Occipital lobe (tissue), 2 donors: Measurements from ENCODE around the gene VWC2L. TPM values are rescaled to one million over a fixed set of nuclear protein-coding genes. Genes with fewer than 3 reads are reported as not detected.
A peak's percentile ranks its signal among the peaks of the same experiment; 100 is the strongest.

Experiments
- DNase-seq: peaks from one replicate; lab custom pipeline; 2025; lab: John Stamatoyannopoulos, UW
- total RNA-seq: library from RNA; depleted of rRNA; stranded (reverse); fragments of >200 nt; gene quantifications from one replicate; pipeline ENCODE4 v1.2.3, GENCODE V29; 2014

VWC2L gene
- total RNA-seq, 1 donor from 2014 or later, result 20.9 TPM

DNA sequence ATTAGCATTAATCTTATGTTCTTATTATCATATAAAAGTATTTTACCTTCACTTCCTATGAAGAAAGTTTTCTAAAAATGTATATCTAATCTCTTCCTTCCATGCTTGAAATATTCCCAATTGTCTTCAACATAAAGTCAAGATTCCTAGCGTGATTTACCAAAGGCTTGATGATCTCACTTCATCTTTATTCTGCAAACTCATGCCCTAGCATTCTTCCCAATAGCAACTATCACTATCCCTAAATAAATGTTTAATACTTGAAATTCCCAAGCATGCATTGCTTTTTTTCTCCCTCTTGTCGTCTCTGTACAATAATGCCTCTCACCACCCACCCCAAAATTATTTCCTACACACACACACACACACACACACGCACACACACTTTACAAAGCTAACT, 125.8 kb downstream of the VWC2L start:
- no peak for DNase-seq

DNA sequence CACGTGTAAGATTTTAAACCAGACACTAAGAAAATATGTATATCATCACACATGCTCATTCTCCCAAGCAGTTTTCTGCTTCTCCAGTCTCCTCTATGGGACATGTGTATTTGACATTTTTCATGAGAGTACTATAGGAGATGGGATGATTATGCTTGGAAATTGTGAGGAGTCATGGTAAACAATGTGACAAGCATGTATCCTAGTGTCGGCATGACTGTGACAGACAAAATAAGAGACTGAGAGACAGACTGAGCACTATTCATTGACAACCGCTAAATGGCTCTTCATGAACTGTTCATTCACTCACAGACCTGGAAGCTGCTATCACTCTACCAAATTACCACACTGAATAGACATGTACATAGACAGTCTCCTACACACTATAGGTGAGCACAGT, 127.1 kb downstream of the VWC2L start:
- DNase-seq, result no peak

DNA sequence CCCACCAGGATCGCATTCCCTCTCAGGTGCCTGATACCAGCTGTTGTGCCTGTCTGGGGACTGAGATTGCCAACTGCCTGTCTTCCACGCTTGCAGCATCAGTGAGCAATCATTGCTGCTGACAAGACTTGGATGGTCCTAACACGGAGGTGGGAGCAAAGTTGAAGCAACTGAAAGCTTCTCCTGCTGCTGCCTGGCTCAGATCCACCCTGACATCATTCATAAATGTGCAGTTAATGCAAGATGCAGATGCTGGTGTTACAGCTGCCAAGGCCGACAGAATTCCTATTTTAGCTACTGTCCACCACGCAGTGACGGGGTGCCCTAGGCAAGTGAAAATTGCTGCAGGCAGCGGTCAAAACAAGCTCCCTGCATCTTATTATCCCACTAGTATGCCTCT, 131.4 kb downstream of the VWC2L start:
- DNase-seq, result no peak

DNA sequence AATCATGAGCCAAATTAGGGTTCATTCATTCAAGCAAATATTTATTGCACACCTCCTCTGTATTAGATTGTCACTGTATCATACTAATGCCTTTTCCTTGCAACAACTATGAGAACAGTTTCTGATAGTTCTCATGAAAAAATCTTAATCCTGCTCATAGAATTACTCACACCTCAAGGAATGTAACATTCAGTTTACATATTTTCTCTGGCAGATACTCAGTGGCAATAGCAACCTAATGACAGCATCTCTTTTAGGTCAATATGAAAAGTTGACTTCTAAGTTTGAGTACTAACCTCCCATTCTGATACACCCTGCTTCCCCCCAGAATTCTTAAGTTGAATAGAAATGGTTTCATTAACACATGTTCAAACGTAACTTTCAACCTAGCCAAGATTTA, 132.0 kb downstream of the VWC2L start:
- DNase-seq, result no peak

DNA sequence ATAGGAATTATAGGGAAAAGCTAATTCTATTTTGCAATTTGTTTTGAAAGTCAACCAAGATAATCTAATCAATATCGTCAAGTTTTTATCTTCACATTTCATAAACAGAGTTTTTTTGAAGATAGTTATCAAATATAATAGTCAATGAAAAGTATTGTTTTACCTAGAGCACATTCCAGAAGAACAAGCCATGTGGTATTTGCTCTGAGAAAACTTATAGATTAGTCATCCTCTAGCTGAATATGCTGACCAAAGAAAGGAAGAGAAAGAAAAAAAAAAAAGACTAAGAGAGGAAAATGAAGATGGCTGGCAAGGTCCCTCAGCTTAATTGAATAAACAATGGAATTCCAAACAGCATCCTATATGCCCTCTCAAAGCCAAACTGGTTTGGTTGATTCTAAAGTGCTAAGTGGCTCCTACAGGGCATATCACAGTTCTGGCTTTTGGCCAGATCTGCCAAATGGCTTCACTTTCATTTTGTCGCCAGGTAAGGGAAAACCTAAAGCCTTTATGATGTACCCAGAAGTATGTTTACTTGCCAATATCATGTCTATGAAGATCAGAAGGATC, 132.6 kb downstream of the VWC2L start:
- DNase-seq, result no peak

DNA sequence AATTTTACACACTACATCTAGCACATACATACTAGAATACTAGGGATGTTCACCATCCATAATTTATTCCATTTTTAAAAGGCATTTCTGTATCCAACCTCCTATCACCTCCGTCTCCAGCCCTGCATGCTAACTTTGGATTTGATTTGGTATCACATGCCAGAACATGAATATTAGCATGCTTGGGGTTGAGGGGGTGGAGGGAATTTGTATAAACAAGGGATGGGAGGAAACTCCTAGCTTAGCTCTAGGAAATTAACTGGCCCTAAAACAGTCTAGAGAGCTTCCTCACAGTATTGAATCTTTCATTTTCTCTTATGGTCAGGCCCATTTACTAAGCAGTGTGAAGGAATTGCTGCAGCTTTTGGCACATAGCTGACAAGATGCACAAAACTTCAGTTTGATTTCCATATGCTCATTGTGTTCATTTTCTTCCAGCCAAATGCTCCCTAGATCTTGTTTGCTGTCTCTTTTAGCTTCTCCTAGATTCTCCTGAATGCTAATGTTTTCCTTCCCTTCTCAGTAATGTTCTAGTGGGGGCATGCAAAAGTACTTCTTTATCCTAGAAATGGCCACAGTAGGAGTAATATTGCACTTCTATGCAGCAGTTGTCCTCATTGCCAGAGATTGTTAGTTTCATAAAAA, 135.2 kb downstream of the VWC2L start:
- no peak for DNase-seq

DNA sequence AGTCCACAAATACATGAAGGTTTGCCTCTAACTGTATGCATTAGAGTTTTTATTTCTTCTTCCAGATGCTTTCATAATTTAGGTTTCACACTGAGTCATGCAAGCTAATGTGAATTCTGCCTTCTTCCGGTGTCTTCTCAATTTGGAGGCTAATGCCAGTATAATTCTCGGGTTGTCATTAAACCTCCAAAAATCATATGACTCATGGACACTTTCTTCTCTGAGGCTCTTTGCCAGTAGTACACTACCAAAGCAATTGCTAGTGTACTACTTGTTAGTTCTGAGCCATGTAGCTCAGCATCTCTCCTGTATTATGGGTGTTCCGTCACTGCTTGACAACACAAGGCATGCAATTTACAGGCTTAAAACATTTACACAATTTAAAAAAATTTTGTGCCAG, 137.1 kb downstream of the VWC2L start:
- no peak for DNase-seq

DNA sequence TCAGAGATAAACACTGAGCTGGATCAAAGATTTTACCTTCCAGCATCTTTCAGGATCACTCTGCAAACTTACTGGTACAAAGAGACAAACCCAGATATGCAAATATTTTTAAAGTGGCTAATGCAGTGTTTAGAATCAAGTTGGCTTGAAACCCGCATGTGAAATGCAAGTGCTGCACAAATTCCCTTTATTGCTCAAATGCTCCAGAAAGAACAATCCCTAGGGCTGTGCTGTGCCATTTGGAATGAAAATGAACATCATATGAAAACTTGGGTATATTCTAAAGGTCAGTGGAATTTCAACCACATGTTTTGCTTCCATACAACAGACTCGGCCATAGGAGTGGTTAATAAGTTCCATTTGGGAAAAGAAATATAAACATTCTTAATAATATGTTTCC, 139.1 kb downstream of the VWC2L start:
- DNase-seq, result no peak

DNA sequence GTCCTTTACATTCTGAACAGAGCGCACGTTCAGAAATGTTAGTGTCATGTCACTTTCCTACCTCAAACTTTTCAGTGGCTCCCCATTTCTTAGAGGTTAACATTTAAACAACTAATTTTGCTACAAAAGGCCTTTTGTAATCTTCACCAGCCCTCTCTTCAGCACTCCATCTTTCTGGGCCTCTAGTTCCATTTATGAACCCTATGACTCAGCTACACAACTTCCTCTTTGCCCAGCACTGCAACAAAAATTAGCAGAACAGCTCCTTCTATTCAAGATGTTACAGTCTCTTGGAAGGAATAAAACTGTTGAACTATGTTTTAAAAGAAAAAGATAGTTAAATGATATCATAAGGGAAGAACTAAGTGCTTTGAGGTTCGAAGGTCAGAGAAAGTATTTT, 139.9 kb downstream of the VWC2L start:
- DNase-seq, result no peak

DNA sequence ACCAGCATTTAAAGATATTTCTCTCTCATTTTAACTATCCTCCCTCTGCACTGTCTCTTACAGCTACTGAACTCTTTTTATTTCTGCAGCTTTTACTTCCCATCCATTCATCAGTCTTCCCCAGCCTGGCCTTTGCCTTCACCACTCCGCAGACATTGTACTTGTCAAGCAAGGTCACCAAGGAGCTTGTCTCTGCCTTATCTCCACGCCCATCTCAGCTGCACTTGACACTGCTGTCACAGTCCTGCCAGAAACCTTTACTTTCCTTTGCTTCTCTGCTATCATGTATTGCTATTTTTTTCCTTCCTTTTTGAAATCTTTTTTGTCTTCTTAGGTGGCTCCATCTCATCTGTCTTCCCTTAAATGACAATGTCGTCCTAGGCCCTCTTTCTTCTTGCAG, 147.0 kb downstream of the VWC2L start:
- no peak for DNase-seq

DNA sequence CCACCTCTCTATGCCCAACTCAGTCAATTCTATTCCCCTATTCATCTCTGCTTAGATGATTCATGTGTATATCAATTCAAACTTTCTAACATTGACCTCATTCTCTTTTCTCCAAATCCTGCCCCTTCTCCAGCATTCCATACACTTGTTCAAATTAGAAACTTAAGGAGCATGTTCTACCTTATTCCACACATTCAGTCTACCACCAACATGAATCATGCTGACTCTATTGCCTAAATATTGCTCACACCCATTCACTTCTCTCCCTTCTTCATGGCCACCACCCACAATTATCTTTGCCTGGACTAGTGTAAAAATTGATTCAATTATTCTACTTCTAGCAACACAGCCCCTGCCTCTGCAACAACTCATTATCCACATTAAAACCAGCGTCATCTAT, 147.5 kb downstream of the VWC2L start:
- DNase-seq, result no peak

DNA sequence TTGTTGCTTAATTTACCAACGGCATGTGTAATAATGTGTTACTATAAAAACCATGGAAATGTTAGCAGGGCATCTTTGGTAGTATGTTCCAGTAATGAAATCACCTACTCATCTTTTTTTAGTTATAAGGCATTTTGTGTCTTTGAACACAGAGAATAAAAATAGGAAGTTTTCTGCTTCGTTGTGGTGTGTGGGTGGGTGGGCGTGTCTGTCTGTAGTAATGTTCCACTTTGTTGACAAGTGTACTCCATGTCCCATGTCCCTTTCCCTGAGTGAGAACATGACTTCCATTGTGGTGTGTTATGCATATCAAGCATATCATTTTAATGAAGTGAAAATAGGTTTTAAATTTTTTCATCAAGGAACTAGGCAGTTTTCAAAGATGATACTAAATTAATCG, 149.3 kb downstream of the VWC2L start:
- no peak for DNase-seq

DNA sequence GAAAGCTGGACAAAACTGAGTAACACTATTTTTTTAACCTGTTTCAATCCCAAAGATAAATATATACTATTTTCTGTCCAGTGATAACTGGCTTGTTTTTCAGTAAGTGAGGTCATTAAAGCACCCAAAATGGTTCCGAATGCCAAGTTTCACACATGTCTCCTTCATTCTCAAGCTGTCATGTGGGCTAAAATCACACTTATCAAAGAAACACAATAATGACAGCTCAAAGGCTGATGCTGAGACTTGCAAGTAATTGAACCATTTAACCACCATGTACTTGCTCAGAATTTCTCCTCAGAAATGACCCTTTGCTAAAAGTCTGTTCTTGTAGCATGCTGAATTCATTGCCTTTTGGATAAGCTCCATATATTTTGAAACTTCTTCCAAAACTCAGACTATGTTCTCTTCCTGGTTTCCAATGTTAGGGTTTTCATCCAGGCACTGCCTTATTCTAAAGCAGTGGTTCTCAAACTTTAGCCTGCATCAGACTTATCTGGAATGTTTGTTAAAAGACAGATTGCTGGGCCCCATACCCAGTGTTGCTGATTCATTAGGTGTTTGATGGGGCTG, 149.8 kb downstream of the VWC2L start:
- DNase-seq, result no peak

DNA sequence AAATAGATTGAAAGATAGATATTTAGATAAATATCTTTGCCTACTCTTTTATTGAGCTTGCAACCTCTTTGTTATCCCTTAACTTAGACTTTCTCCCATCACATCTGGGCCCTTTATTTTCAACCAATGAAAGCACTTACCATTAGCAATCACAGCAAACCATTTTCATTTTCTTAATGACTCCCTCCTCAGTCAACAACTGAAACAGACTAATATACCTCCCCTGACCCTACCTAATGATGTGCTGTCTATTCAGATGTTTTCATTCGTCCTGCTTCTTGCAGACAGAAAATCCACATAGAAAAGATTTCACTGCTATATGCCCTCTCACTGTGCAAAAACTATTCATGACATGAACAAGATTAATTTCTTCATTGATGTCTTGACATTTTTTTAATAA, 154.4 kb downstream of the VWC2L start:
- DNase-seq, result no peak

DNA sequence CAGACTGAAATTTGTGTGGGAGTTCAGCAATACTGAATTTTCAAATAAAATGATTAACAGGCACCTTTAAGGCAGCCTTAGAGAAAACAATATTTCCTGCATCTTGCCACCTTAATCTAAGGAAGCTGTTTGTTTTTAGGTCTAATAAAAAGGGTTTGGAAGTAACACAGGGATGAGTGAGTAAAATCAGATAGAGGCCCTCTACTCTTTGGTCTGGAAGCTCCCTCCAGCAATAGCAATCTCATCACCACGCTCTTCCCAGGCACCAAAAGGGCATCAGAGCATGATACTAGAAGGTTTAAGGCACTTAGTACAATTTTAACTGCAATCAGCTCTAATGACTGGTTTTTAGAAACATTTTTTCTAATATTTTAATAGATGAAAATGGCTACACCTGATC, 155.6 kb downstream of the VWC2L start:
- DNase-seq, result no peak

DNA sequence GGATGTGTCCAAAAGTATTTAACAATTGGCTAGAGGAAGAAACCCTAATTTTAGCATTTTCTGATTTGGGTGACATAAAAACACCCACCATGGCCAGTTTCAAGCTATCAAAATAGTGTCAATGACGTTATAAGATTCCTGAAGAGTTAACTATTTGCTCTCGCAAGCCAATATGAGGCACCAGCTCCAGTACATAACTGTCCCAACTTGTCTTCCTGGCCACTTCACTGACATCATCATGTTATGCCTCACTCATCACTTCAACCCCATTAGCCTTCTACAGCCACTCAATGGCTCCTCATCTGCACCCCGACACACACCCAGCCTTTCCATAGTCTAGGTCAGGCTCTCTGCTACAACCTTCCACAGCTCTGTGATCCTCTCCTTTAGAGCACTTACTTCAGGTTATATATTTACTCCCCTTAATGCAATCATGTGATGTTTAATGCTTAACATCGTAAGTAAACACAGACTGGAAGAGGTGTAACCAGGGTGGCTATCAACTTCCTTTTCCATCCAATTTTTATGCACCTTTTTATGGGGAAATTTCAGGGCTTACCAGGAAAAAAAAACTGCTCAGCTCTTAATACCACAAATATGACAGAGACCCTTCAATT, 158.7 kb downstream of the VWC2L start:
- no peak for DNase-seq

DNA sequence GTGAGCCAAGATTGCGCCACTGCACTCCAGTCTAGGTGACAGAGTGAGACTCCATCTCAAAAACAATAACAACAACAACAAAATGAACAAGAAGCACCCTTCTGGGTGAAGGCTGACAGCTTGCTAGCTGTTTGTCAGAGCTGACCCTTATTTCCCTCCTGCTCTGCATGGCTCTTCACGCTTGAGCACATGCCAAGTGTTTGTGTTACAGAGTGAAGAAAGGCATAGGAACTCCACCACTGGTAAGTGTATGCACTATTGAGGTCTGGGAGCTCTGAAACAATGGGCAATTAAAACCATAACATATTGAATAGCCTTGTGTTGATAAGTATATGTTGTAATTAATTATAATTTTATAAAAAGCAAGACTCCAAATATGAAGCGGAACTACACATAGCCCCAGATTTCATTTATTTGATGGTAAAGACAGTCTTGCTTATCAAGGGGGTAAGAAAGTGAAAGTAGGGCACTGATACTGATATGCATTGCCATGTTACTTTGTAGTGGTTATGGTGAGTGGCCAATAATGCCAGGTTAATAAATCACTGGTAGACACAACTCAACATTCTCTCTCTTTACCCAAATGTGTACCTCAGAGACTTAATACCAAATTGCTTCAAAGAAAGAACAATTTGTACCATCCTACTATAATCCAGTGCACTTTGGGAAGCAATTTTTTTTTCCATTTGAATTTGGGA, 163.4 kb downstream of the VWC2L start:
- no peak for DNase-seq

DNA sequence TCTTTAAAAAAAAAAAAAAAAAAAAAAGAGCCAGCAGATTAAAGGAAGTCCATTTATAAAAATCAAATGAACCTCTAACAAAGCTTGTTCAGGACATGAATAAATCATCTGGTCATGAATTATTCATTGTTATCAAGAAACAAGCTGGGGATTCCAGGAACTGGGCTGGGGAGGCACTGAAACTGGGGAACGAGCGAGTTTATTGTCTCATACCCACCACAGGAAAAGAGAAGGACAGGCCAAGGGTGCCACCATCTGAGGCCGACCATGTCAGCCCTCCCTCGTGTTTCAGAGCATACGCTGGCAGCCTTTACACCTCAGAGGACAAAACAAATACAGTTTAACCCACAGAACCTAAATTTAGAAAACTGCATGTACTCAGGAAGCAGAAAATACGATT, 164.2 kb downstream of the VWC2L start:
- peak; percentile 78 for DNase-seq

DNA sequence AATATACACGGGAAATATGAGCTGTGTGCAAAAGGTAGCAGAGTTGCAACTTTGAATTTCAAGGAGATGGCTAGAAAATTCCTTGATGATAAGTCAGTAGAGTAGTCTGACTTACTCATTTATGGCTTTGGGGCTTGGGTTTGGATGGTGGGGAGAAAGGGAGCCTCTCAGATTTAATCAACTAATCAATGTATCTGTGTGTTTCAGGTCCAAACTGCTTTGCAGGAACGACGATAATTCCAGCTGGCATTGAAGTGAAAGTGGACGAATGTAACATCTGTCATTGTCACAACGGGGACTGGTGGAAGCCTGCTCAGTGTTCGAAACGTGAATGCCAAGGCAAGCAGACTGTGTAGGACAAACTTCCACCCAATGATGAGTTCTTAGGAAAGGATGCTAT, 164.6 kb downstream of the VWC2L start:
- DNase-seq, result peak; percentile 13

DNA sequence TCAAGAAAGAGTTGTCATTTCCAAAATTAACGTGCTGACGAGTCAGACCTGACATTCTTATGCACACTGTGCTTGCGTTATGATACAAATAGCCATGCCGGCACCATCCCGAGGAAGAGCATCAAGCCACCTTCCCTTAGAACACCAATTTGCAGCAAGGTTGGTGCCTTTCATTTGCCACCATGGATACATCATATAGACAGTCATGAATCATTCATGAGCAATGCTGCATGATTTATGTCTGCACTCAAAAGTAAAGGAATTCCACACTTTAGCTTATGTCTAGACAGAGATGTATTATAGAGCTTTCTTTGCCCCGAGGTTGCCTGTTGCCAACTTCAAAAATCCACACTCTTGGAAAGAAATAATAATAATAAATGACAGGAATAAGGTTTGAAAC, 166.9 kb downstream of the VWC2L start:
- no peak for DNase-seq

DNA sequence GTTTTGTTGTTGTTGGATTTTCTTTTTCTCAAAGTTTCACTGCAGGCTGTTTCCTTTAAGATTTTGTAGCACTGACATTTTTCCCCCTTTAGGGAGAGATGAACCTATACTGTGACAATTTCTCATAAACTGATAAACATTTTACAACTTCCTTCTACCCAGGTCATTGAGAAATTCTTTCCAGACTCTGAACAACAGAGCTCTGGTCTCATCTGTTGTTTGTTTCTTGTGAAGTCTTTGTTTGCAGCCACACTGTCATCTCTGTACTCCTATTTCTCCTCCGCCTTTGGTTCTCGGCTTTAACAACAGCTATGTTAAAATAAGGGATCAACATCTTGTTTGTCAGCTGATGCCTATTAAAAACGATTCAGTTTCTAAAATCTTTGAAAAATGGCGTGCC, 167.6 kb downstream of the VWC2L start:
- DNase-seq, result no peak

DNA sequence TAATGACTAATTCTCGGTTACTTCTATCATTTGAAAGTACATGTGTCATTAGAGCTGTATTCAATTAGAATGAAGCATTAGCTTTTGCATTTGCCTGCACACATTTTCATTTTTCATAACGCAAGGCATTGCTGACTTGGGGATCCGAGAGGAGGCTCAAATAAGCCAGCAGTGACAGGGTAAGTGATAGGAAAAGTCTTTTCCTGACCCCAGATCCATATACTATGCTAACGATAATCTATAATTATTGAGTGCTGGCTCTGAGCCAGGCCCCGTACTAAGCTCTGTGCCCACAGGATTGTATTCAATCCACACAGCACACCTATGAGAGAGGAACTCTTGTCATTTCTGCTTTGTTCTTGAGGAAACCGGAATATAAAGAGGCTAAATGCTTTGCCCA, 168.2 kb downstream of the VWC2L start:
- DNase-seq, result no peak

DNA sequence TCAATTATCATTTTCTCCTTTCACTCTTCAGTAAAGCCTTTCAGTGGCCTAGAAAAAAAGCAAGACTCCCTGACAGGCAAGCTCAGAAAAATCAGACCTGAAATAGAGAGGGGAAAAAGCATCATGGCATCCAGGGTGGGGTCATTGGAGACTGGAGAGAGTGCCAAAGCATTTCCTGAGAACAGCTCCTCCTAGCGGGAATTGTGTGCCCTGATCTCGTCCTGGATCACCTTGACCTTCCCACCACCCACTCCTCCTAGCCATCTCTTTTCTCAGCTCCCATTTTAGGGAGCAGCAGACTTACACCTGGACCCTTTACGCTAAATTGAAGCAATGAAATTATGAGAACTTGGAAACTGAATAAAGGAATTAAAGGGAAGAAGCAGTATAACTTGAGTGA, 176.6 kb downstream of the VWC2L start:
- no peak for DNase-seq
